ENCODE data around the gene XRCC1. TPM values are rescaled to one million over a fixed set of nuclear protein-coding genes. Genes with fewer than 3 reads are reported as not detected.

The XRCC1 gene
- total RNA-seq, 1 experiment from 2014 or later: 38.0 TPM

- WGBS (ENCODE audit: extremely low coverage, insufficient read length, low lambda C conversion rate): no CpG with 5 or more reads among the region's 9 CpGs
- H3T11ph ChIP-seq (ENCODE audit: low read length): no peak overlapping the region
Measured at GRCh38 chr19:43544077-43544476, 31.2 kb downstream of the XRCC1 start.

More at GRCh38 chr19:43544077-43544476, 31.2 kb downstream of the XRCC1 start:
- Mint-ChIP-seq H3K27me3 (ENCODE audit: low read depth) (no peaks in the 10 kb centered on the region; the same call in 1 of the 2 replicates), H3K36me3 (ENCODE audit: insufficient read depth in 1 of 3, low read depth in 3 of 3) (peaks cover 37 to 81% (median 70%) of the 10 kb centered on the region in 3 experiments), H3K4me1 (no peaks in the 10 kb centered on the region), H3K4me3 (no peak overlapping the region), H3K9me3 (peaks cover 4 to 6% of the 10 kb centered on the region in 2 experiments; a peak in 4 of 5 replicates), H3K27ac (no peak overlapping the region)
- Histone ChIP-seq H4K5ac (ENCODE audit: insufficient read length, low read depth, low read length) (no peak overlapping the region), H3K79me1 (ENCODE audit: insufficient read depth, low read depth, low read length, poor library complexity, severe bottlenecking) (no peaks in the 10 kb centered on the region), H3K14ac (ENCODE audit: insufficient read depth, low read length) (no peak overlapping the region), H4K8ac (replicated peaks; ENCODE audit: insufficient read length, low read depth, low read length) (no peak overlapping the region), H3K9me3 (ENCODE audit: control insufficient read depth, low read depth, low read length) (no peaks in the 10 kb centered on the region), H2BK20ac (ENCODE audit: low read depth, low read length, poor library complexity, severe bottlenecking) (no peak overlapping the region), H3K27me3 (ENCODE audit: insufficient read depth, low read length) (no peaks in the 10 kb centered on the region), H3K9ac (ENCODE audit: extremely low read depth, insufficient read length, low read length) (no peak overlapping the region), H4K91ac (ENCODE audit: insufficient read length, low read depth, low read length) (no peak overlapping the region), H2BK5ac (ENCODE audit: insufficient read length, low read length) (no peak overlapping the region), H3K79me2 (ENCODE audit: insufficient read depth, low read length) (no peaks in the 10 kb centered on the region), H2BK12ac (ENCODE audit: insufficient read length, low read depth, low read length) (no peak overlapping the region), H2AFZ (ENCODE audit: low read length) (no peak overlapping the region), H4K20me1 (ENCODE audit: control insufficient read depth, insufficient read depth, insufficient read length) (no peaks in the 10 kb centered on the region), H3K4ac (ENCODE audit: low read depth, low read length) (no peak overlapping the region), H2AK5ac (ENCODE audit: insufficient read length, low read length) (no peak overlapping the region), H3K23ac (ENCODE audit: insufficient read length, low read depth, low read length) (no peak overlapping the region), H2BK15ac (ENCODE audit: low read depth, low read length) (no peak overlapping the region), H3K18ac (ENCODE audit: insufficient read length, low read depth, low read length) (no peak overlapping the region), H3K4me2 (ENCODE audit: insufficient read depth, insufficient read length, low read length) (no peak overlapping the region), H3K27ac (ENCODE audit: insufficient read length, low read depth, low read length) (no peak overlapping the region), H2BK120ac (ENCODE audit: low read depth, low read length, poor library complexity, severe bottlenecking) (no peak overlapping the region), H3K4me1 (ENCODE audit: insufficient read depth, low read length) (no peaks in the 10 kb centered on the region), H3K23me2 (ENCODE audit: insufficient read length, low read depth, low read length, poor library complexity, severe bottlenecking) (no peaks in the 10 kb centered on the region), H3K56ac (ENCODE audit: insufficient read length, low read depth, low read length) (no peak overlapping the region)
- no peak for TF ChIP-seq CTCF (conservative IDR thresholded peaks at IDR 0.05)
- no peak for DNase-seq

Data from H9 (cell line).